ENCODE data around the gene ARHGAP24.
"Not testable (repeated sequence)": the region's sequence is repeated elsewhere in the genome, so short reads cannot be mapped to it uniquely, and the experiment has no call there.

ARHGAP24 gene

GRCh38 chr4:85986266-85986665, 511.3 kb downstream of the ARHGAP24 start:
- no peak for DNase-seq
- H3K27ac Mint-ChIP-seq = no peak overlapping the region
- peaks cover 5 to 45% of the 10 kb centered on the region in 2 donors for H3K36me3 Mint-ChIP-seq
- H3K4me1 Mint-ChIP-seq = no peaks in the 10 kb centered on the region
- no peak overlapping the region for H3K4me3 Mint-ChIP-seq
- no peaks in the 10 kb centered on the region for H3K27me3 Mint-ChIP-seq
- no peak for ATAC-seq (replicated peaks)
- no peaks in the 10 kb centered on the region for H3K9me3 Mint-ChIP-seq

- Mint-ChIP-seq H3K27ac (no peak overlapping the region), H3K36me3 (peaks cover 12 to 32% of the 10 kb centered on the region in 2 donors), H3K4me1 (peaks cover 4 to 5% of the 10 kb centered on the region in 2 donors), H3K4me3 (no peak overlapping the region), H3K27me3 (no peaks in the 10 kb centered on the region), H3K9me3 (no peaks in the 10 kb centered on the region)
- no peak for DNase-seq
- ATAC-seq (replicated peaks) = no peak
Observed at GRCh38 chr4:85993641-85994040, 518.7 kb downstream of the ARHGAP24 start.

- ATAC-seq (replicated peaks) (no peak), DNase-seq (no peak)
- no peak overlapping the region for H3K4me3 Mint-ChIP-seq
- H3K9me3 Mint-ChIP-seq = no peaks in the 10 kb centered on the region
- H3K4me1 Mint-ChIP-seq = peaks cover 4 to 5% of the 10 kb centered on the region in 2 donors
- H3K27ac Mint-ChIP-seq = no peak overlapping the region
- peaks cover 12 to 27% of the 10 kb centered on the region in 2 donors for H3K36me3 Mint-ChIP-seq
- H3K27me3 Mint-ChIP-seq = no peaks in the 10 kb centered on the region
Observed at GRCh38 chr4:85994576-85994975, 519.6 kb downstream of the ARHGAP24 start.

- Mint-ChIP-seq H3K27ac (peak overlapping the region; percentile 82), H3K36me3 (peaks cover 12 to 27% of the 10 kb centered on the region in 2 donors), H3K27me3 (no peaks in the 10 kb centered on the region), H3K4me1 (peaks cover 4 to 5% of the 10 kb centered on the region in 2 donors), H3K4me3 (no peak overlapping the region), H3K9me3 (no peaks in the 10 kb centered on the region)
- ATAC-seq (replicated peaks) = peak; percentile 92 to 93
- DNase-seq = peak; percentile 26
Observed at GRCh38 chr4:85995361-85995760, 520.4 kb downstream of the ARHGAP24 start.

GRCh38 chr4:86001591-86001990, 526.6 kb downstream of the ARHGAP24 start:
- no peak for DNase-seq
- H3K9me3 Mint-ChIP-seq = no peaks in the 10 kb centered on the region
- H3K27ac Mint-ChIP-seq = no peak overlapping the region
- H3K27me3 Mint-ChIP-seq = no peaks in the 10 kb centered on the region
- no peaks in the 10 kb centered on the region for H3K4me1 Mint-ChIP-seq
- peaks cover 9 to 26% of the 10 kb centered on the region in 2 donors for H3K36me3 Mint-ChIP-seq
- ATAC-seq (replicated peaks) = no peak
- H3K4me3 Mint-ChIP-seq = no peak overlapping the region

GRCh38 chr4:86004030-86004429, 529.1 kb downstream of the ARHGAP24 start:
- H3K27me3 Mint-ChIP-seq = no peaks in the 10 kb centered on the region
- ATAC-seq (replicated peaks) (no peak), DNase-seq (no peak)
- H3K4me3 Mint-ChIP-seq = no peak overlapping the region
- H3K9me3 Mint-ChIP-seq = no peaks in the 10 kb centered on the region
- no peak overlapping the region for H3K27ac Mint-ChIP-seq
- peaks cover 9 to 20% of the 10 kb centered on the region in 2 donors for H3K36me3 Mint-ChIP-seq
- H3K4me1 Mint-ChIP-seq = no peaks in the 10 kb centered on the region

- H3K36me3 Mint-ChIP-seq = peaks cover 9 to 20% of the 10 kb centered on the region in 2 donors
- no peaks in the 10 kb centered on the region for H3K9me3 Mint-ChIP-seq
- H3K27ac Mint-ChIP-seq = no peak overlapping the region
- H3K4me1 Mint-ChIP-seq = no peaks in the 10 kb centered on the region
- H3K4me3 Mint-ChIP-seq = no peak overlapping the region
- ATAC-seq (replicated peaks) (no peak), DNase-seq (no peak)
- no peaks in the 10 kb centered on the region for H3K27me3 Mint-ChIP-seq
Observed at GRCh38 chr4:86006057-86006456, 531.1 kb downstream of the ARHGAP24 start.

GRCh38 chr4:86007042-86007441, 532.1 kb downstream of the ARHGAP24 start:
- Mint-ChIP-seq H3K27ac (no peak overlapping the region), H3K9me3 (no peaks in the 10 kb centered on the region), H3K4me1 (no peaks in the 10 kb centered on the region), H3K27me3 (no peaks in the 10 kb centered on the region), H3K36me3 (peaks cover 8 to 13% of the 10 kb centered on the region in 2 donors), H3K4me3 (no peak overlapping the region)
- DNase-seq (no peak), ATAC-seq (replicated peaks) (no peak)

- H3K4me1 Mint-ChIP-seq = peaks cover 7 to 13% of the 10 kb centered on the region in 2 donors
- H3K9me3 Mint-ChIP-seq = no peaks in the 10 kb centered on the region
- no peaks in the 10 kb centered on the region for H3K27me3 Mint-ChIP-seq
- DNase-seq = no peak
- H3K27ac Mint-ChIP-seq = no peak overlapping the region
- no peaks in the 10 kb centered on the region for H3K36me3 Mint-ChIP-seq
- no peak for ATAC-seq (replicated peaks)
- H3K4me3 Mint-ChIP-seq = no peak overlapping the region
Observed at GRCh38 chr4:86011117-86011516, 536.2 kb downstream of the ARHGAP24 start.

GRCh38 chr4:86013621-86014020, 538.7 kb downstream of the ARHGAP24 start:
- H3K4me1 Mint-ChIP-seq = peaks cover 7 to 13% of the 10 kb centered on the region in 2 donors
- no peaks in the 10 kb centered on the region for H3K27me3 Mint-ChIP-seq
- no peaks in the 10 kb centered on the region for H3K36me3 Mint-ChIP-seq
- H3K27ac Mint-ChIP-seq = no peak overlapping the region
- no peak for DNase-seq
- H3K9me3 Mint-ChIP-seq = no peaks in the 10 kb centered on the region
- ATAC-seq (replicated peaks) = no peak
- no peak overlapping the region for H3K4me3 Mint-ChIP-seq

- peak overlapping the region; percentile 92 for H3K27ac Mint-ChIP-seq
- no peaks in the 10 kb centered on the region for H3K36me3 Mint-ChIP-seq
- peak overlapping the region; percentile 56 to 69 for H3K4me3 Mint-ChIP-seq
- peaks cover 7 to 13% of the 10 kb centered on the region in 2 donors for H3K4me1 Mint-ChIP-seq
- no peaks in the 10 kb centered on the region for H3K27me3 Mint-ChIP-seq
- peak; percentile 22 for DNase-seq
- no peaks in the 10 kb centered on the region for H3K9me3 Mint-ChIP-seq
- ATAC-seq (replicated peaks) = peak; percentile 84 to 97
Observed at GRCh38 chr4:86014599-86014998, 539.6 kb downstream of the ARHGAP24 start.

- Mint-ChIP-seq H3K4me1 (peaks cover 7 to 13% of the 10 kb centered on the region in 2 donors), H3K4me3 (no peak overlapping the region)
- peak in 1 of 2 donors; percentile 39 for ATAC-seq (replicated peaks)
Observed at GRCh38 chr4:86015412-86016350, 540.7 kb downstream of the ARHGAP24 start.

GRCh38 chr4:86019362-86019761, 544.4 kb downstream of the ARHGAP24 start:
- no peaks in the 10 kb centered on the region for H3K27me3 Mint-ChIP-seq
- H3K4me1 Mint-ChIP-seq = peaks cover 6 to 10% of the 10 kb centered on the region in 2 donors
- DNase-seq (no peak), ATAC-seq (replicated peaks) (no peak)
- H3K4me3 Mint-ChIP-seq = no peak overlapping the region
- H3K27ac Mint-ChIP-seq = no peak overlapping the region
- H3K36me3 Mint-ChIP-seq = no peaks in the 10 kb centered on the region
- H3K9me3 Mint-ChIP-seq = peaks cover 0 to 4% of the 10 kb centered on the region in 2 donors

More at GRCh38 chr4:86015412-86016350, 540.7 kb downstream of the ARHGAP24 start:
- Mint-ChIP-seq H3K9me3 (no peaks in the 10 kb centered on the region), H3K27ac (no peak overlapping the region), H3K27me3 (no peaks in the 10 kb centered on the region), H3K36me3 (no peaks in the 10 kb centered on the region)
- no peak for DNase-seq

GRCh38 chr4:86019906-86020305, 545.0 kb downstream of the ARHGAP24 start:
- H3K4me1 Mint-ChIP-seq = peaks cover 4 to 6% of the 10 kb centered on the region in 2 donors
- H3K27me3 Mint-ChIP-seq = no peaks in the 10 kb centered on the region
- no peak overlapping the region for H3K4me3 Mint-ChIP-seq
- no peak for ATAC-seq (replicated peaks)
- DNase-seq = no peak
- H3K9me3 Mint-ChIP-seq = peaks cover 0 to 4% of the 10 kb centered on the region in 2 donors
- no peaks in the 10 kb centered on the region for H3K36me3 Mint-ChIP-seq
- no peak overlapping the region for H3K27ac Mint-ChIP-seq

GRCh38 chr4:86021671-86022070, 546.7 kb downstream of the ARHGAP24 start:
- DNase-seq; ATAC-seq (replicated peaks); H3K4me3 Mint-ChIP-seq; H3K27me3 Mint-ChIP-seq; H3K9me3 Mint-ChIP-seq; H3K4me1 Mint-ChIP-seq; H3K27ac Mint-ChIP-seq; H3K36me3 Mint-ChIP-seq: not testable (repeated sequence)
